Measurements from ENCODE around the gene SYNJ2.

Gene SYNJ2

GRCh38 chr6:158011478-158011920 is 29.8 kb downstream of the SYNJ2 start:
- no peak for DNase-seq (ENCODE audit: low spot score)

GRCh38 chr6:158011980-158012566 is 30.4 kb downstream of the SYNJ2 start:
- DNase-seq (ENCODE audit: low spot score): no peak

- DNase-seq (ENCODE audit: low spot score): no peak
Measured at GRCh38 chr6:158013904-158014504, 32.3 kb downstream of the SYNJ2 start.

- peak; percentile 36 for DNase-seq (ENCODE audit: low spot score)
Measured at GRCh38 chr6:158014505-158015187, 33.0 kb downstream of the SYNJ2 start.

GRCh38 chr6:158015188-158015506 is 33.5 kb downstream of the SYNJ2 start:
- no peak for DNase-seq (ENCODE audit: low spot score)

GRCh38 chr6:158016571-158017383 is 35.1 kb downstream of the SYNJ2 start:
- no peak for DNase-seq (ENCODE audit: low spot score)

- no peak for DNase-seq (ENCODE audit: low spot score)
Measured at GRCh38 chr6:158017621-158018040, 36.0 kb downstream of the SYNJ2 start.

GRCh38 chr6:158018041-158018771 is 36.5 kb downstream of the SYNJ2 start:
- no peak for DNase-seq (ENCODE audit: low spot score)

- no peak for DNase-seq (ENCODE audit: low spot score)
Measured at GRCh38 chr6:158018851-158019361, 37.2 kb downstream of the SYNJ2 start.

- no peak for DNase-seq (ENCODE audit: low spot score)
Measured at GRCh38 chr6:158019416-158019815, 37.8 kb downstream of the SYNJ2 start.

- peak; percentile 83 for DNase-seq (ENCODE audit: low spot score)
Measured at GRCh38 chr6:158020272-158020711, 38.6 kb downstream of the SYNJ2 start.

GRCh38 chr6:158020811-158021210 is 39.1 kb downstream of the SYNJ2 start:
- DNase-seq (ENCODE audit: low spot score): no peak

- DNase-seq (ENCODE audit: low spot score): no peak
Measured at GRCh38 chr6:158021376-158021775, 39.7 kb downstream of the SYNJ2 start.

GRCh38 chr6:158021814-158022748 is 40.4 kb downstream of the SYNJ2 start:
- no peak for DNase-seq (ENCODE audit: low spot score)

GRCh38 chr6:158022749-158023596 is 41.3 kb downstream of the SYNJ2 start:
- DNase-seq (ENCODE audit: low spot score): no peak

GRCh38 chr6:158023597-158023939 is 41.9 kb downstream of the SYNJ2 start:
- no peak for DNase-seq (ENCODE audit: low spot score)

- no peak for DNase-seq (ENCODE audit: low spot score)
Measured at GRCh38 chr6:158024566-158025297, 43.1 kb downstream of the SYNJ2 start.

GRCh38 chr6:158026054-158026900 is 44.6 kb downstream of the SYNJ2 start:
- peak; percentile 99 for DNase-seq (ENCODE audit: low spot score)
